IMR-90 (cell line): ENCODE measurements around the gene EEF1G. TPM values are rescaled to one million over a fixed set of nuclear protein-coding genes. Genes with fewer than 3 reads are reported as not detected.

Source experiments
- ATAC-seq: fragments of 200-7000 bp; cut with Tn5 transposase; 2 replicates; pipeline ENCODE4 v1.9.1; 2020; ENCODE audit warnings: low read depth, mild to moderate bottlenecking, moderate library complexity
- BruUV-seq: library from RNA; stranded (reverse); fragments of 400-500 nt; replicated peaks from 2 replicates; lab custom pipeline; 2021; lab: Mats Ljungman, UMichigan
- CTCF ChIA-PET: fragments of 300-600 bp; formaldehyde crosslinking; extraction: SDS; loops from one replicate; lab custom pipeline; 2021; ENCODE audit warnings: antibody characterized with exemption; lab: Yijun Ruan, JAX
- POLR2A ChIA-PET: fragments of 300-600 bp; sonication (Branson Sonifier 250); formaldehyde crosslinking; loops from one replicate; lab custom pipeline; 2022; ENCODE audit warnings: antibody characterized with exemption; ENCODE audit not compliant: unreplicated experiment; lab: Charles Lee
- DNase-seq: peaks from one replicate; pipeline ENCODE4 v3.0.0; 2013
- H2AFZ ChIP-seq: replicated peaks from 2 replicates; pipeline ENCODE3; 2013; ENCODE audit warnings: low read length, mild to moderate bottlenecking; ENCODE audit not compliant: poor library complexity
- H2AK5ac ChIP-seq: 2 replicates; pipeline ENCODE4 v1.6.1; 2013; ENCODE audit warnings: low read depth, low read length, inconsistent platforms
- H2AK9ac ChIP-seq: replicated peaks from 2 replicates; pipeline ENCODE3; 2013; ENCODE audit warnings: mild to moderate bottlenecking, low read depth, low read length, moderate library complexity; ENCODE audit not compliant: poor library complexity
- H2BK120ac ChIP-seq: 2 replicates; pipeline ENCODE4 v1.6.1; 2013; ENCODE audit warnings: low read depth, low read length, inconsistent platforms
- H2BK15ac ChIP-seq: 3 replicates; pipeline ENCODE4 v1.6.1; 2013; ENCODE audit warnings: low read depth, low read length, inconsistent platforms
- H2BK20ac ChIP-seq: 2 replicates; pipeline ENCODE4 v1.6.1; 2013; ENCODE audit warnings: low read depth, mild to moderate bottlenecking, inconsistent platforms, low read length, moderate library complexity
- H2BK5ac ChIP-seq: 2 replicates; pipeline ENCODE4 v1.6.1; 2013; ENCODE audit warnings: mild to moderate bottlenecking, low read depth, low read length, inconsistent platforms; ENCODE audit not compliant: poor library complexity, severe bottlenecking
- H3K14ac ChIP-seq: replicated peaks from 2 replicates; pipeline ENCODE4 v1.6.1; 2013; ENCODE audit warnings: low read depth, low read length, inconsistent platforms
- H3K18ac ChIP-seq: 2 replicates; pipeline ENCODE4 v1.6.1; 2013; ENCODE audit warnings: low read depth, low read length, control low read depth
- H3K23ac ChIP-seq: 2 replicates; pipeline ENCODE4 v1.6.1; 2013; ENCODE audit warnings: low read depth, low read length, inconsistent platforms
- H3K27ac ChIP-seq: 2 replicates; pipeline ENCODE4 v1.5.1; 2013; ENCODE audit warnings: mild to moderate bottlenecking, control low read depth, low read length; ENCODE audit not compliant: insufficient read depth
- H3K27me3 ChIP-seq: 2 replicates; pipeline ENCODE4 v1.6.1; 2013; ENCODE audit warnings: low read length; ENCODE audit not compliant: control insufficient read depth, insufficient read depth
- H3K36me3 ChIP-seq: 2 replicates; pipeline ENCODE4 v1.6.1; 2013; ENCODE audit warnings: low read length, mixed read lengths; ENCODE audit not compliant: control insufficient read depth, insufficient read depth
- H3K4ac ChIP-seq: 2 replicates; pipeline ENCODE4 v1.6.1; 2013; ENCODE audit warnings: low read depth, low read length, inconsistent platforms
- H3K4me1 ChIP-seq: 2 replicates; pipeline ENCODE4 v1.6.1; 2013; ENCODE audit warnings: low read length, mixed read lengths; ENCODE audit not compliant: control insufficient read depth, insufficient read depth
- H3K4me2 ChIP-seq: 2 replicates; pipeline ENCODE4 v1.6.1; 2013; ENCODE audit warnings: low read depth, mild to moderate bottlenecking, control low read depth, low read length, moderate library complexity
- H3K4me3 ChIP-seq: 2 replicates; pipeline ENCODE4 v1.5.1; 2013; ENCODE audit warnings: low read depth, mild to moderate bottlenecking, control low read depth, low read length, moderate library complexity; ENCODE audit not compliant: insufficient read depth
- H3K56ac ChIP-seq: 2 replicates; pipeline ENCODE4 v1.6.1; 2013; ENCODE audit warnings: low read length, inconsistent platforms; ENCODE audit not compliant: insufficient read depth; ENCODE audit errors: extremely low read depth
- H3K79me1 ChIP-seq, 2 experiments: 2 replicates each; pipeline ENCODE4 v1.6.1; 2013; ENCODE audit warnings: low read length in 2 of 2, inconsistent platforms in 1 of 2, low read depth in 1 of 2
- H3K9ac ChIP-seq: 2 replicates; pipeline ENCODE4 v1.6.1; 2013; ENCODE audit warnings: low read depth, low read length, control low read depth
- H3K9me1 ChIP-seq: 2 replicates; pipeline ENCODE4 v1.6.1; 2013; ENCODE audit warnings: low read length, inconsistent platforms; ENCODE audit not compliant: insufficient read depth
- H3K9me3 ChIP-seq: 2 replicates; pipeline ENCODE4 v1.6.1; 2013; ENCODE audit warnings: low read length; ENCODE audit not compliant: control insufficient read depth, insufficient read depth
- H4K20me1 ChIP-seq: 2 replicates; pipeline ENCODE4 v1.6.1; 2013; ENCODE audit warnings: low read length, inconsistent platforms; ENCODE audit not compliant: insufficient read depth
- H4K5ac ChIP-seq: 2 replicates; pipeline ENCODE4 v1.6.1; 2013; ENCODE audit warnings: mild to moderate bottlenecking, low read depth, low read length, control low read depth
- H4K8ac ChIP-seq, 2 experiments: 2 replicates each; pipeline ENCODE4 v1.6.1; 2013; ENCODE audit warnings: low read depth in 2 of 2, low read length in 2 of 2, control low read depth in 1 of 2, inconsistent platforms in 1 of 2
- H4K91ac ChIP-seq: 2 replicates; pipeline ENCODE4 v1.6.1; 2013; ENCODE audit warnings: low read depth, low read length, inconsistent platforms; ENCODE audit not compliant: insufficient read depth
- BHLHE40 ChIP-seq: fragments of 150-350 bp; IDR thresholded peaks from 2 replicates; pipeline ENCODE4 v1.6.1; 2016; ENCODE audit warnings: mild to moderate bottlenecking, low read depth, low read length
- CEBPB ChIP-seq: IDR thresholded peaks from 2 replicates; pipeline ENCODE4 v1.6.1; 2012; ENCODE audit warnings: low read depth, low read length, improper control_type of control experiment
- FOS ChIP-seq: fragments of 150-350 bp; IDR thresholded peaks from 2 replicates; pipeline ENCODE4 v1.6.1; 2016; ENCODE audit warnings: low read depth, low read length
- MAFK ChIP-seq: IDR thresholded peaks from 2 replicates; pipeline ENCODE4 v1.6.1; 2012; ENCODE audit warnings: low read depth, low read length, improper control_type of control experiment
- MAZ ChIP-seq: IDR thresholded peaks from 2 replicates; pipeline ENCODE4 v1.6.1; 2012; ENCODE audit warnings: low read depth, mild to moderate bottlenecking, low read length, improper control_type of control experiment, moderate library complexity, borderline replicate concordance
- MXI1 ChIP-seq: IDR thresholded peaks from 2 replicates; pipeline ENCODE4 v1.6.1; 2012; ENCODE audit warnings: low read depth, mild to moderate bottlenecking, low read length, moderate library complexity, borderline replicate concordance
- NFE2L2 ChIP-seq: fragments of 150-350 bp; IDR thresholded peaks from 2 replicates; pipeline ENCODE4 v1.6.1; 2016; ENCODE audit warnings: low read depth, mild to moderate bottlenecking, low read length
- POLR2A ChIP-seq: IDR thresholded peaks from 2 replicates; pipeline ENCODE4 v1.6.1; 2012; ENCODE audit warnings: mild to moderate bottlenecking, low read depth, low read length
- RAD21 ChIP-seq: IDR thresholded peaks from 2 replicates; pipeline ENCODE4 v1.6.1; 2012; ENCODE audit warnings: low read length, improper control_type of control experiment
- RCOR1 ChIP-seq: IDR thresholded peaks from 2 replicates; pipeline ENCODE4 v1.6.1; 2012; ENCODE audit warnings: mild to moderate bottlenecking, low read length, improper control_type of control experiment; ENCODE audit not compliant: insufficient replicate concordance
- RFX5 ChIP-seq: IDR thresholded peaks from 2 replicates; pipeline ENCODE4 v1.8.0; 2012; ENCODE audit warnings: low read depth, mild to moderate bottlenecking, low read length, moderate library complexity
- SMC3 ChIP-seq: fragments of 150-350 bp; IDR thresholded peaks from 2 replicates; pipeline ENCODE4 v1.6.1; 2016; ENCODE audit warnings: low read depth, mild to moderate bottlenecking, antibody characterized with exemption, low read length, moderate library complexity
- WGBS, 2 experiments: methylation state at CpG; one replicate each; pipeline versions ENCODE4 v1.1.5 to v1.1.7; 2013; ENCODE audit warnings: missing lambda C conversion rate in 2 of 2; ENCODE audit not compliant: insufficient read length in 1 of 2; ENCODE audit errors: extremely low coverage in 2 of 2; 5-methylcytosine and 5-hydroxymethylcytosine counted together
- dilution Hi-C: fragments of 300-500 bp; cut with HindIII; formaldehyde crosslinking; loops from one replicate; pipeline ENCODE4 v1.14.3; 2018; ENCODE audit warnings: low sequenced_read_pairs; ENCODE audit not compliant: unreplicated experiment
- in situ Hi-C: fragments of 300-500 bp; cut with MboI; formaldehyde crosslinking; loops from 3 replicates; pipeline ENCODE4 v1.14.3; 2019; ENCODE audit warnings: low sequenced_read_pairs, inconsistent platforms, mixed read lengths
- intact Hi-C: fragments of 100-400 bp; cut with micrococcal nuclease; formaldehyde crosslinking; loops from 2 replicates; pipeline ENCODE4 v1.10.0; 2022
- polyA plus RNA-seq, 3 experiments: library from polyadenylated mRNA; depleted of rRNA; stranded (reverse); fragments of >200 nt; gene quantifications; 2 replicates each; pipeline ENCODE4 v1.2.3, GENCODE V29; 2012; ENCODE audit warnings: low replicate concordance in 1 of 3
- total RNA-seq: library from RNA; depleted of rRNA; stranded (reverse); fragments of >200 nt; gene quantifications from 2 replicates; pipeline ENCODE4 v1.2.3, GENCODE V29; 2012
- TF ChIP-seq, protein P1 (sequence below): fragments of 150-350 bp; IDR thresholded peaks from 2 replicates; pipeline ENCODE4 v1.6.1; 2017; ENCODE audit warnings: mild to moderate bottlenecking, antibody characterized with exemption, low read length, low read depth
- TF ChIP-seq, protein P2 (sequence below): fragments of 150-350 bp; IDR thresholded peaks from 2 replicates; pipeline ENCODE4 v1.6.1; 2016; ENCODE audit warnings: low read depth, mild to moderate bottlenecking, low read length, moderate library complexity, borderline replicate concordance
- TF ChIP-seq, protein P3 (sequence below): conservative IDR thresholded peaks from 2 replicates; pipeline ENCODE4 v1.5.1; 2012; ENCODE audit warnings: mild to moderate bottlenecking, low read depth, low read length, improper control_type of control experiment

The EEF1G gene
- total and polyA plus RNA-seq, 2 of the 4 experiments (the other 2 are of a cell fraction), result 1,684 to 1,857 TPM

DNA sequence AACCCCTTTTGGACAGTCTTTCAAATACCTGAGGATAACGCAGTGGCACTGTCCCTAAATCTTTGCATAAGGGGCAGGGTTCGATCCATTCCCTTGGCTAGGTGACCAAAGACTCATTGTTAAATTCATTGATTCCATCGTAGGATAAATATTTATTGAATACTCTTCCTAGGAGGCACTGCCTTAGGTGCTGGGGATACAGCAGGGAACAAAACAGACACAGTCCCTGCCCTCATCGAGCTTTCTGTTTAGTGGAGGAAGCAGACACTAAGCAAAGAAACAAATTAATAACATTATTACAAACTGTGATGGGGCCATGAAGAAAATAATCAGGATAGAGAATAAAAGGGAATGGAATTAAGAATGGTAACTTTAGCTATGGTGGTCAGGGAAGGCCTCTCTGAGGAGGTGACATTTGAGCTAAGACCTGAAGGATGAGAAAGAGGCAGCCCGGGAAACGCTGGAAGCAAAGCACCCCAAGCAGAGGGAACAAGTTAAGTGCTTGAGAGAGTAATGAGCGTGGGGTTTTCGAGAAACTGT is 47.4 kb upstream of the EEF1G start:
- Histone ChIP-seq H3K9ac (peak overlapping the region; percentile 97), H4K8ac (peak overlapping the region; percentile 65 to 74; a peak in 3 of 4 replicates), H4K91ac (peak overlapping the region; percentile 22; the same call in 1 of the 2 replicates), H3K4ac (peak overlapping the region; percentile 83), H2BK120ac (no peak overlapping the region), H3K23ac (peak overlapping the region; percentile 80), H3K56ac (peak overlapping the region; percentile 75), H3K36me3 (peaks cover 27% of the 10 kb centered on the region), H3K27me3 (no peaks in the 10 kb centered on the region), H2AFZ (peak overlapping the region; percentile 95), H3K18ac (peak overlapping the region; percentile 24; the same call in 1 of the 2 replicates), H3K14ac (peak overlapping the region; percentile 84), H2BK20ac (0 out of 2 replicates have a peak overlapping the region, but pooled peaks have one; percentile 6), H2AK5ac (peak overlapping the region; percentile 71), H3K4me1 (peaks cover 3% of the 10 kb centered on the region), H4K5ac (peak overlapping the region; percentile 40), H2BK15ac (no peak overlapping the region), H3K79me1 (peaks cover 21 to 25% of the 10 kb centered on the region in 2 experiments), H3K4me3 (peak overlapping the region; percentile 89), H3K4me2 (peak overlapping the region; percentile 94), H3K27ac (peak overlapping the region; percentile 96), H4K20me1 (no peaks in the 10 kb centered on the region), H3K9me3 (no peaks in the 10 kb centered on the region), H2AK9ac (peak overlapping the region; percentile 59), H3K9me1 (peaks cover 7% of the 10 kb centered on the region; the same call in 1 of the 2 replicates), H2BK5ac (peak overlapping the region; percentile 39)
- no CpG with 5 or more reads among the region's 8 CpGs for WGBS, 2 experiments
- ChIA-PET POLR2A (interaction anchor here (0.7 to 1.1 kb wide), 2 partner anchors 30 to 306 kb away, joined by 7 to 15 read pairs; partner anchors contain the start of gene TUT1), CTCF (interaction anchor here (1.3 to 2.1 kb wide), 2 partner anchors 30 to 61 kb away, joined by 4 to 5 read pairs; partner anchors contain the start of gene TUT1)
- no peak for DNase-seq
- dilution Hi-C loops (no loop called here), intact Hi-C loops (no loop called here), in situ Hi-C loops (no loop called here)
- ATAC-seq, result no peak
- no TSS peak for BruUV-seq
- TF ChIP-seq RCOR1 (no peak), RFX5 (no peak), MAZ (no peak), NFE2L2 (no peak), CEBPB (no peak), RAD21 (no peak), MXI1 (no peak), MAFK (no peak), FOS (no peak), BHLHE40 (no peak), POLR2A (no peak), SMC3 (no peak)
- TF ChIP-seq, protein P1, sequence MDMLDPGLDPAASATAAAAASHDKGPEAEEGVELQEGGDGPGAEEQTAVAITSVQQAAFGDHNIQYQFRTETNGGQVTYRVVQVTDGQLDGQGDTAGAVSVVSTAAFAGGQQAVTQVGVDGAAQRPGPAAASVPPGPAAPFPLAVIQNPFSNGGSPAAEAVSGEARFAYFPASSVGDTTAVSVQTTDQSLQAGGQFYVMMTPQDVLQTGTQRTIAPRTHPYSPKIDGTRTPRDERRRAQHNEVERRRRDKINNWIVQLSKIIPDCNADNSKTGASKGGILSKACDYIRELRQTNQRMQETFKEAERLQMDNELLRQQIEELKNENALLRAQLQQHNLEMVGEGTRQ, result no peak
- TF ChIP-seq, protein P2, sequence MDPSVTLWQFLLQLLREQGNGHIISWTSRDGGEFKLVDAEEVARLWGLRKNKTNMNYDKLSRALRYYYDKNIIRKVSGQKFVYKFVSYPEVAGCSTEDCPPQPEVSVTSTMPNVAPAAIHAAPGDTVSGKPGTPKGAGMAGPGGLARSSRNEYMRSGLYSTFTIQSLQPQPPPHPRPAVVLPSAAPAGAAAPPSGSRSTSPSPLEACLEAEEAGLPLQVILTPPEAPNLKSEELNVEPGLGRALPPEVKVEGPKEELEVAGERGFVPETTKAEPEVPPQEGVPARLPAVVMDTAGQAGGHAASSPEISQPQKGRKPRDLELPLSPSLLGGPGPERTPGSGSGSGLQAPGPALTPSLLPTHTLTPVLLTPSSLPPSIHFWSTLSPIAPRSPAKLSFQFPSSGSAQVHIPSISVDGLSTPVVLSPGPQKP, result no peak
- TF ChIP-seq, protein P3, sequence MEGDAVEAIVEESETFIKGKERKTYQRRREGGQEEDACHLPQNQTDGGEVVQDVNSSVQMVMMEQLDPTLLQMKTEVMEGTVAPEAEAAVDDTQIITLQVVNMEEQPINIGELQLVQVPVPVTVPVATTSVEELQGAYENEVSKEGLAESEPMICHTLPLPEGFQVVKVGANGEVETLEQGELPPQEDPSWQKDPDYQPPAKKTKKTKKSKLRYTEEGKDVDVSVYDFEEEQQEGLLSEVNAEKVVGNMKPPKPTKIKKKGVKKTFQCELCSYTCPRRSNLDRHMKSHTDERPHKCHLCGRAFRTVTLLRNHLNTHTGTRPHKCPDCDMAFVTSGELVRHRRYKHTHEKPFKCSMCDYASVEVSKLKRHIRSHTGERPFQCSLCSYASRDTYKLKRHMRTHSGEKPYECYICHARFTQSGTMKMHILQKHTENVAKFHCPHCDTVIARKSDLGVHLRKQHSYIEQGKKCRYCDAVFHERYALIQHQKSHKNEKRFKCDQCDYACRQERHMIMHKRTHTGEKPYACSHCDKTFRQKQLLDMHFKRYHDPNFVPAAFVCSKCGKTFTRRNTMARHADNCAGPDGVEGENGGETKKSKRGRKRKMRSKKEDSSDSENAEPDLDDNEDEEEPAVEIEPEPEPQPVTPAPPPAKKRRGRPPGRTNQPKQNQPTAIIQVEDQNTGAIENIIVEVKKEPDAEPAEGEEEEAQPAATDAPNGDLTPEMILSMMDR, result no peak
